Measurements from ENCODE around the gene TMEM220. TPM values are rescaled to one million over a fixed set of nuclear protein-coding genes. Genes with fewer than 3 reads are reported as not detected.

TMEM220 gene
- total RNA-seq, result 1 to 10 TPM in 1 of 2 experiments, under 1 TPM in 1; 0.16 to 1.1 TPM

- H3K4me1 Mint-ChIP-seq (ENCODE audit: low read depth), result peaks cover 4% of the 10 kb centered on the region
- H3K4me3 Mint-ChIP-seq, result peak within 1 kb of the TSS; percentile 81
- no peaks in the 10 kb centered on the region for H3K9me3 Mint-ChIP-seq (ENCODE audit: insufficient read depth)
- POLR2A ChIA-PET, result no interaction called here
- DNase-seq (peak; percentile 25), ATAC-seq (peak; percentile 85)
- H3K27me3 Mint-ChIP-seq (ENCODE audit: low read depth), result no peaks in the 10 kb centered on the region
- no peaks in the 10 kb centered on the region for H3K36me3 Mint-ChIP-seq (ENCODE audit: low read depth)
- H3K27ac Mint-ChIP-seq, result no peak within 1 kb of the TSS
- CTCF ChIA-PET, result interaction anchor here (1.9 kb wide), 1 partner anchor 30 kb away, joined by 7 read pairs; no protein-coding TSS in a partner anchor
Observed at GRCh38 chr17:10729334-10730193, at the start of gene TMEM220. TSS of gene TMEM220 (minus strand) at chr17:10730023. CDS start at chr17:10729851, 172 bp downstream.

GRCh38 chr17:10779609-10780008 lies 49.8 kb upstream of the TMEM220 start:
- no peaks in the 10 kb centered on the region for H3K4me1 Mint-ChIP-seq (ENCODE audit: low read depth)
- peaks cover 4% of the 10 kb centered on the region for H3K27me3 Mint-ChIP-seq (ENCODE audit: low read depth)
- H3K36me3 Mint-ChIP-seq (ENCODE audit: low read depth), result no peaks in the 10 kb centered on the region
- ChIA-PET CTCF (no interaction called here), POLR2A (no interaction called here)
- no peak overlapping the region for H3K27ac Mint-ChIP-seq
- ATAC-seq, result no peak
- no peaks in the 10 kb centered on the region for H3K9me3 Mint-ChIP-seq (ENCODE audit: insufficient read depth)
- no peak for DNase-seq
- H3K4me3 Mint-ChIP-seq, result no peak overlapping the region

- Mint-ChIP-seq H3K4me1 (ENCODE audit: low read depth) (no peaks in the 10 kb centered on the region), H3K4me3 (no peak overlapping the region), H3K27me3 (ENCODE audit: low read depth) (no peaks in the 10 kb centered on the region), H3K27ac (no peak overlapping the region), H3K36me3 (ENCODE audit: low read depth) (no peaks in the 10 kb centered on the region), H3K9me3 (ENCODE audit: insufficient read depth) (no peaks in the 10 kb centered on the region)
- ATAC-seq, result no peak
- CTCF ChIA-PET, result no interaction called here
- no peak for DNase-seq
- POLR2A ChIA-PET, result no interaction called here
Observed at GRCh38 chr17:10777890-10778289, 48.1 kb upstream of the TMEM220 start.

- Mint-ChIP-seq H3K36me3 (ENCODE audit: low read depth) (no peaks in the 10 kb centered on the region), H3K4me1 (ENCODE audit: low read depth) (no peaks in the 10 kb centered on the region), H3K27me3 (ENCODE audit: low read depth) (no peaks in the 10 kb centered on the region), H3K4me3 (no peak overlapping the region), H3K9me3 (ENCODE audit: insufficient read depth) (peaks cover 2% of the 10 kb centered on the region), H3K27ac (no peak overlapping the region)
- DNase-seq, result no peak
- ChIA-PET POLR2A (no interaction called here), CTCF (no interaction called here)
- no peak for ATAC-seq
Observed at GRCh38 chr17:10777131-10777807, 47.4 kb upstream of the TMEM220 start.

- no peaks in the 10 kb centered on the region for H3K27me3 Mint-ChIP-seq (ENCODE audit: low read depth)
Observed at GRCh38 chr17:10776381-10776780, 46.6 kb upstream of the TMEM220 start.

GRCh38 chr17:10775740-10776356 lies 46.0 kb upstream of the TMEM220 start:
- POLR2A ChIA-PET, result no interaction called here
- no peak for ATAC-seq
- DNase-seq, result no peak
- Mint-ChIP-seq H3K9me3 (ENCODE audit: insufficient read depth) (peaks cover 4% of the 10 kb centered on the region), H3K27me3 (ENCODE audit: low read depth) (no peaks in the 10 kb centered on the region), H3K36me3 (ENCODE audit: low read depth) (no peaks in the 10 kb centered on the region), H3K4me1 (ENCODE audit: low read depth) (no peaks in the 10 kb centered on the region), H3K27ac (no peak overlapping the region), H3K4me3 (no peak overlapping the region)
- CTCF ChIA-PET, result no interaction called here

More at GRCh38 chr17:10776381-10776780, 46.6 kb upstream of the TMEM220 start:
- peaks cover 4% of the 10 kb centered on the region for H3K9me3 Mint-ChIP-seq (ENCODE audit: insufficient read depth)
- POLR2A ChIA-PET, result no interaction called here
- no peak overlapping the region for H3K27ac Mint-ChIP-seq
- DNase-seq, result no peak
- H3K4me3 Mint-ChIP-seq, result no peak overlapping the region
- H3K36me3 Mint-ChIP-seq (ENCODE audit: low read depth), result no peaks in the 10 kb centered on the region
- ATAC-seq, result no peak
- CTCF ChIA-PET, result no interaction called here
- no peaks in the 10 kb centered on the region for H3K4me1 Mint-ChIP-seq (ENCODE audit: low read depth)

GRCh38 chr17:10775058-10775457 lies 45.2 kb upstream of the TMEM220 start:
- ChIA-PET POLR2A (no interaction called here), CTCF (no interaction called here)
- no peaks in the 10 kb centered on the region for H3K27me3 Mint-ChIP-seq (ENCODE audit: low read depth)

GRCh38 chr17:10773391-10773790 lies 43.6 kb upstream of the TMEM220 start:
- ChIA-PET CTCF (interaction anchor here (1.1 to 2.5 kb wide), 9 partner anchors 9 to 127 kb away, joined by 3 to 9 read pairs (median 6); no protein-coding TSS in a partner anchor), POLR2A (no interaction called here)
- ATAC-seq, result no peak
- H3K4me1 Mint-ChIP-seq (ENCODE audit: low read depth), result no peaks in the 10 kb centered on the region
- H3K4me3 Mint-ChIP-seq, result no peak overlapping the region
- no peak overlapping the region for H3K27ac Mint-ChIP-seq
- no peaks in the 10 kb centered on the region for H3K36me3 Mint-ChIP-seq (ENCODE audit: low read depth)
- peaks cover 4% of the 10 kb centered on the region for H3K9me3 Mint-ChIP-seq (ENCODE audit: insufficient read depth)
- no peak for DNase-seq
- no peaks in the 10 kb centered on the region for H3K27me3 Mint-ChIP-seq (ENCODE audit: low read depth)

More at GRCh38 chr17:10775058-10775457, 45.2 kb upstream of the TMEM220 start:
- DNase-seq, result no peak
- no peaks in the 10 kb centered on the region for H3K36me3 Mint-ChIP-seq (ENCODE audit: low read depth)
- no peaks in the 10 kb centered on the region for H3K4me1 Mint-ChIP-seq (ENCODE audit: low read depth)
- no peak overlapping the region for H3K27ac Mint-ChIP-seq
- no peak overlapping the region for H3K4me3 Mint-ChIP-seq
- no peak for ATAC-seq
- H3K9me3 Mint-ChIP-seq (ENCODE audit: insufficient read depth), result peaks cover 4% of the 10 kb centered on the region

GRCh38 chr17:10772425-10773380 lies 42.9 kb upstream of the TMEM220 start:
- no peak overlapping the region for H3K4me3 Mint-ChIP-seq
- ChIA-PET CTCF (interaction anchor here (0.8 to 2.5 kb wide), 10 partner anchors 9 to 126 kb away, joined by 3 to 9 read pairs (median 4); no protein-coding TSS in a partner anchor), POLR2A (no interaction called here)
- no peak overlapping the region for H3K27ac Mint-ChIP-seq
- DNase-seq (peak; percentile 57), ATAC-seq (no peak)
- H3K27me3 Mint-ChIP-seq (ENCODE audit: low read depth), result no peaks in the 10 kb centered on the region
- H3K9me3 Mint-ChIP-seq (ENCODE audit: insufficient read depth), result peaks cover 4% of the 10 kb centered on the region
- no peaks in the 10 kb centered on the region for H3K4me1 Mint-ChIP-seq (ENCODE audit: low read depth)
- H3K36me3 Mint-ChIP-seq (ENCODE audit: low read depth), result no peaks in the 10 kb centered on the region

GRCh38 chr17:10771148-10771547 lies 41.3 kb upstream of the TMEM220 start:
- Mint-ChIP-seq H3K27me3 (ENCODE audit: low read depth) (no peaks in the 10 kb centered on the region), H3K4me1 (ENCODE audit: low read depth) (no peaks in the 10 kb centered on the region), H3K36me3 (ENCODE audit: low read depth) (no peaks in the 10 kb centered on the region), H3K27ac (no peak overlapping the region), H3K4me3 (no peak overlapping the region), H3K9me3 (ENCODE audit: insufficient read depth) (peaks cover 4% of the 10 kb centered on the region)
- ATAC-seq (no peak), DNase-seq (no peak)
- POLR2A ChIA-PET, result no interaction called here
- CTCF ChIA-PET, result no interaction called here

GRCh38 chr17:10769840-10770239 lies 40.0 kb upstream of the TMEM220 start:
- no peaks in the 10 kb centered on the region for H3K4me1 Mint-ChIP-seq (ENCODE audit: low read depth)
- POLR2A ChIA-PET, result no interaction called here
- no peak overlapping the region for H3K4me3 Mint-ChIP-seq
- CTCF ChIA-PET, result no interaction called here
- no peak for DNase-seq
- no peaks in the 10 kb centered on the region for H3K36me3 Mint-ChIP-seq (ENCODE audit: low read depth)
- no peaks in the 10 kb centered on the region for H3K27me3 Mint-ChIP-seq (ENCODE audit: low read depth)
- peaks cover 4% of the 10 kb centered on the region for H3K9me3 Mint-ChIP-seq (ENCODE audit: insufficient read depth)
- no peak for ATAC-seq
- no peak overlapping the region for H3K27ac Mint-ChIP-seq
